NCI-H2196 treated with DMSO at 0.1 percent for 48 hours (cell line): ENCODE data around the gene MAGEA6.
"Not testable (repeated sequence)": the region's sequence is repeated elsewhere in the genome, so short reads cannot be mapped to it uniquely, and the experiment has no call there.

ENCODE experiments used
- DNase-seq: peaks from one replicate; lab custom pipeline; 2025; ENCODE audit not compliant: unreplicated experiment; lab: John Stamatoyannopoulos, UW

The MAGEA6 gene, protein sequence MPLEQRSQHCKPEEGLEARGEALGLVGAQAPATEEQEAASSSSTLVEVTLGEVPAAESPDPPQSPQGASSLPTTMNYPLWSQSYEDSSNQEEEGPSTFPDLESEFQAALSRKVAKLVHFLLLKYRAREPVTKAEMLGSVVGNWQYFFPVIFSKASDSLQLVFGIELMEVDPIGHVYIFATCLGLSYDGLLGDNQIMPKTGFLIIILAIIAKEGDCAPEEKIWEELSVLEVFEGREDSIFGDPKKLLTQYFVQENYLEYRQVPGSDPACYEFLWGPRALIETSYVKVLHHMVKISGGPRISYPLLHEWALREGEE

GRCh38 chrX:152769549-152770289 lies at the start of gene MAGEA6:
Gene MAGEA6, minus strand, starts transcription at chrX:152769689. Its CDS starts 2,039 bp downstream, at chrX:152767650.
- not testable (repeated sequence) for DNase-seq

DNA sequence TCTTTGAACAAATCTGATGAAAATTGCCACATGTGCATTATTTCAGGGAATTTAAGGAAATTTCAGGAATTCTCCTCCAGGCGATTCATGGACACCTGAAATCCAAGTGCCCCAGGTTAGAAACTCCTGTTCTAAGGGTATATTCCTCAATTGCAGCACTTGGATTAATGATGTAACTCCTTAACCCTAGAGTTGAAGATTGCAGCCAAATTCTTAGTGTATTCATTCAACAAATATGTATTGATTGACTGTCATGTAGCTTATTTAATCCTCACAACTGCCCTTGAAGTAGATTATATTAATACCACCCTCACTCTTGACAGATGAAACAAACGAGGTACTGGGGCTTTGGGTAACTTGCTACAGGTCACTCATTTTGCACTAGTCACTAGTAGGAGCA lies 49.8 kb upstream of the MAGEA6 start:
- DNase-seq, result no peak

DNA sequence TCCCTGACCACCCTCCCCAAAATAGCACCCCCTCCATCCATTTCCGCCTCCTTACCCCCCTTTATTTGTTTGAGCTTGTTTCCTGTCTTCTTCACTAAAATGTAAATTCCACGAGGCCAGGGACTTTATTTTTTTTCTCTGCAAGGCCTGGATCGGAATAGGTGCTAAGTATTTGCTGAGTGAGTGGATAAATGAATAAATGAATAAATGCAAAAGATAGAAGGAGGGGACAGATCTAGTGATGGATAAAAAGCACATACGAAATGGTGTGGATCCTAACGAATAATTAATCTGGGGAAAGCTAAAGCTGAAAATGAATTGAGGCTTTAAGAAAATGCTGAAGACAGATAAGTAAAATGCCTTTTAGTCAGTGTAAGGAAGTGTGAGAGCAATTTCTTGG lies 48.9 kb upstream of the MAGEA6 start:
- DNase-seq, result no peak

DNA sequence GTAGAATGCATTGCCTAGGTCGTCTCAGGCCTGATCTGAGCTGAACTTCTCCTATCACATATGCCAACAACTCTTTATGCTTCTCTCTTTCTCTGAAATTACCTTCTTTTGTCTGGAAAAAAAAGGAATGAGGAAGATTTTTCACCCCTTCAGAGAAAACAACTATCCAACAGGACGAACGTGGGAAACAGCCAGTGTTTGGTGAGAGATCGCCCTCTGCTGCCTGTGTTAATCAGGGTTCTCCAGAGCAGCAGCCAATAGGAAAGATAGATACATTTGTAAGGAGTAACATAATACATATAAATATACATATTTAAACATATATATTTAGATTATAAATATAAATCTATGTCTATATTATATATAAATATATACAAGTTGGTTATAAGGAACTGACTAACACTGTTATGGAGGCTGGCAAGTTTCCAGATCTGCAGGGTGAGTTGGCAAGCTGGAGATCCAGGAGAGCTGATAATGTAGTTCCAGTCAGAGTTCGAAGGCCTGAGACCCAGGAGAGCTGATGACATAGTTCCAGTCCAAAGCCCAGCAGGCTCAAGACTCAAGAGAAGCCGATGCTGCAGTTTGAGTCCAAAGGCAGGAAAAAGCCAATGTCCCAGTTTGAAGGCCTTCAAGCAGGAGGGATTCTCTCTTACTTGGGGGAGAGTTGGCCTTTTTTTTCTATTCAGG lies 47.7 kb upstream of the MAGEA6 start:
- DNase-seq, result no peak

DNA sequence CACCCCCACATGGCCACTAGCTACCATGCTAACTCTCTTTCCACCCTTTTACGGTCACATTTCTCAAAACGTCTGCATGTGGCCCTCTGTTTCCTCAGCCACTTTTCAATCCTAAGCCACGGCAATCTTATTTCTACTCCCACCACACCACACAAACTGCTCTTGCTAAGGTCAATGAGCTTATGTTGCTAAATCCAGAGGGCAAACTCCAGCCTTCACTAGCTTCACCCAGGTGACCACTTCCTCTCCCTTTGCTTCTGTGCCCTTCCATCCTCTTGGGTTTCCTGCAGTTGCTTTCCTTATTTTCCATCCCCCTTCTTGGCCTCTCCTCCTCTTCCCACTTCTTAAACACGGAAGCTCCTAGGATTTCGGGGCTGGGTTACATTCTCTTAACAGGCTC lies 44.6 kb upstream of the MAGEA6 start:
- DNase-seq, result no peak

DNA sequence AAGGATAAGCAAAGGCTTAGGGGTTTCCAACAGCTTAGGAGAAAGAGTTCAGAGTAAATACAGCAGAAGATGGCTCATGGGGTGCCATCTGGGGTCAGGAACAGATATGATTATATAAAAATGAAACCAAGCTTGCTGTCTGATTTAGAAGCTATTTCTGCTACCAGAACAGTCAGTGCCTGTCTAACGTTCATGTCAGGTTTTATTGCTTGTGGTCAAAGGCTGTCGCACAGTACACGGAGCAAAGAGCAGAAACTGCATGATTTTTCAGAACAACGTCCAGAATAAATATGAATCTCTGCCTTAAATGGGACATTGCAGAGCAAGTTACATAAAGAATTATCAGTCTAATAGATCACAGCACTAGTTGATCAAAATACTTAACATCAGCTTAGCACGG lies 43.7 kb upstream of the MAGEA6 start:
- DNase-seq, result no peak

DNA sequence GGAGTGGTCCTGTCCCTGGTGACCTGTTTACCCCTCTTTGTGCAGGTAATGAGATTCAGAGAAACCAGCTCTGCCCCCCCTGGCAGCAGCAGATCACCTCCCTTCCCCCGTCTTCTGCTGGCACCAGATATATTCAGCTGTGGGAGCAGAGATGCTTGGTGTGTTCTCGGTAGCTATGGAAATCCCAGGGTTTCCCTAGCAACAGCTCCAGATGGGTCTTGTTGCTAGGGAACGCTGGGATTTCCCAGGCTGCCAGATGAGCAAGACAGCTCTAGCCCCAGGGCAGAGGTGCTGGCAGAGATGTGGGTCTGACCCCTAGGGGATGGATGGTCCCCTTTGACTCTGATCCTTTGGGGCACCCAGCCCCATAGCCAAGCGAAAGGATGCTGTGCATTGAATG lies 40.9 kb upstream of the MAGEA6 start:
- no peak for DNase-seq

DNA sequence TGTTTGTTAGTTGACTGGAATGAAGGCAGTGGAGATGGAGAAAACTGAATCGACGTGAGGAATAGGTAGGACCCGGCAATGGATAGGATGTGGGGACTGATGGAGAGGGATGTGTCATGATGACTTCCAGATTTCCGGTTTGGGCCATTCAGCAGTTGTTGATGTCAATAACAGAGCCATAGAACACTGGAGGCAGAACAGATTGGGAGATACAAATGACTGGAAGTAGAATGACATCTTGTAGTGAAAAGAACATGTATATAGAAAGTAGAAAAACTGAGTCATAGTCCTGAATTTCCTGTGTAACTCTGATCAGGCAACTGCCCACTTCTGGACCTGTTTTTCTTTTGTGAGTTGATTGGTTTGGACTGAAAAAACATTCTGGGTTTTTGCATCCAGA lies 36.5 kb upstream of the MAGEA6 start:
- no peak for DNase-seq

GRCh38 chrX:152798945-152799344 lies 29.5 kb upstream of the MAGEA6 start:
- no peak for DNase-seq

GRCh38 chrX:152787062-152787461 lies 17.6 kb upstream of the MAGEA6 start:
- DNase-seq, result not testable (repeated sequence)

DNA sequence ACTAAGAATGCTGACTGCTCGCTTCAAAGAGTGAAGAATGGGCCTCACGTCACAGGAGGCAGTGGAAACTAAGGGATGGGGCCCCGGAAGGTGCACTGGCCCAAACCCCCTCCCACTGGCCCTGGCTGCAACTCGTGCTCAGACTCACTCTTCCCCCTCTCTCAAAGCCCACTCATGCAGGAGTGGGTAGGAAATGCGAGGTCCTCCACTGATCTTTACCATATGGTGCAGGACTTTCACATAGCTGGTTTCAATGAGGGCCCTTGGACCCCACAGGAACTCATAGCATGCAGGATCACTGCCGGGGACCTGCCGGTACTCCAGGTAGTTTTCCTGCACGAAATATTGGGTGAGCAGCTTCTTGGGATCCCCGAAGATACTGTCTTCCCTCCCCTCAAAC lies 2.9 kb downstream of the MAGEA6 start:
- not testable (repeated sequence) for DNase-seq

- DNase-seq, result not testable (repeated sequence)
Measured at GRCh38 chrX:152761582-152761981, 7.9 kb downstream of the MAGEA6 start.

GRCh38 chrX:152759544-152759943 lies 9.9 kb downstream of the MAGEA6 start:
- not testable (repeated sequence) for DNase-seq

- DNase-seq, result not testable (repeated sequence)
Measured at GRCh38 chrX:152758918-152759317, 10.6 kb downstream of the MAGEA6 start, which contains the start of gene CSAG3. Gene CSAG3, plus strand, starts transcription at chrX:152759218.

GRCh38 chrX:152754871-152755270 lies 14.6 kb downstream of the MAGEA6 start:
- not testable (repeated sequence) for DNase-seq

GRCh38 chrX:152753686-152754650 lies 15.5 kb downstream of the MAGEA6 start, which contains the start of gene MAGEA2:
Gene MAGEA2, minus strand, starts transcription at chrX:152753842. Its CDS starts 2,479 bp downstream, at chrX:152751363.
- DNase-seq, result not testable (repeated sequence)

- no peak for DNase-seq
Measured at GRCh38 chrX:152738560-152738959, 30.9 kb downstream of the MAGEA6 start.

DNA sequence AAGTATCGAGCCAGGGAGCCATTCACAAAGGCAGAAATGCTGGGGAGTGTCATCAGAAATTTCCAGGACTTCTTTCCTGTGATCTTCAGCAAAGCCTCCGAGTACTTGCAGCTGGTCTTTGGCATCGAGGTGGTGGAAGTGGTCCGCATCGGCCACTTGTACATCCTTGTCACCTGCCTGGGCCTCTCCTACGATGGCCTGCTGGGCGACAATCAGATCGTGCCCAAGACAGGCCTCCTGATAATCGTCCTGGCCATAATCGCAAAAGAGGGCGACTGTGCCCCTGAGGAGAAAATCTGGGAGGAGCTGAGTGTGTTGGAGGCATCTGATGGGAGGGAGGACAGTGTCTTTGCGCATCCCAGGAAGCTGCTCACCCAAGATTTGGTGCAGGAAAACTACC lies 33.0 kb downstream of the MAGEA6 start:
- not testable (repeated sequence) for DNase-seq

- DNase-seq, result no peak
Measured at GRCh38 chrX:152735860-152736511, 33.5 kb downstream of the MAGEA6 start.

- no peak for DNase-seq
Measured at GRCh38 chrX:152735101-152735500, 34.4 kb downstream of the MAGEA6 start.
